ENCODE data around the gene DDA1. TPM values are rescaled to one million over a fixed set of nuclear protein-coding genes. Genes with fewer than 3 reads are reported as not detected.

Gene DDA1
- total and polyA plus RNA-seq, 5 donors, result 29.7 to 92.5 (median 31.2) TPM

DNA sequence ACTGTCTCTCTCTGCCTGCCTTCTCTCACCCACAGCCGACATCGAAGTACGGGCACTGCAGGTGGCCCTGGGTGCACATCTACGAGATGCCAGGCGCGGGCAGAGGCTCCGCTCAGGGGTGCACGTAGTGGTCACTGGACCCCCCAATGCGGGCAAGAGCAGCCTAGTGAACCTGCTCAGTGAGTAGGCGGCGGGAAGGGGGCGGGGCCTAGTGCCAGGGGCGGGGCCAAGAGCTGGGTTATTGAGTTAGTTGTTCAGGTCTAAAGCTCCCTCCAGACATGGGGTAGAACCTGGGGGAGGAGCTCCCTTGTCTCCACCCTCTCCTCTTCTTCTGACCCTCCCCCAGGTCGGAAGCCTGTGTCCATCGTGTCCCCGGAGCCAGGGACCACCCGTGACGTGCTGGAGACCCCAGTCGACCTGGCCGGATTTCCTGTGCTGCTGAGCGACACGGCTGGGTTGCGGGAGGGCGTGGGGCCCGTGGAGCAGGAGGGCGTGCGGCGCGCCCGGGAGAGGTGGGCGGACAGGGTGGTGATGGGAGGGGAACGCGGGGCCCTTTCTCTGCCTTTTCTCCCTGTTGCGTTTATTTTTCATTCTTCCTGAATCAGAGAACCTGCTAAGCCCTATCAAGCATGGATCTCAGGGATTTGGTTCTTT, 29.9 kb downstream of the DDA1 start:
- Histone ChIP-seq H3K27ac (ENCODE audit: low read length) (no peak overlapping the region), H3K27me3 (ENCODE audit: control insufficient read depth, insufficient read depth) (no peaks in the 10 kb centered on the region), H3K9me3 (ENCODE audit: control insufficient read depth, low read length) (no peaks in the 10 kb centered on the region), H3K4me3 (ENCODE audit: low read length) (no peak overlapping the region), H3K4me1 (ENCODE audit: control insufficient read depth, insufficient read depth, low read length) (no peaks in the 10 kb centered on the region)
- whole genome bisulfite sequencing, result 91% methylated on average over 34 of the region's 34 CpGs
- ATAC-seq, result no peak
- DNase-seq, result peak; percentile 31 to 67 (median 65)
- intact Hi-C loops (cut with DNase I), result no loop called here

DNA sequence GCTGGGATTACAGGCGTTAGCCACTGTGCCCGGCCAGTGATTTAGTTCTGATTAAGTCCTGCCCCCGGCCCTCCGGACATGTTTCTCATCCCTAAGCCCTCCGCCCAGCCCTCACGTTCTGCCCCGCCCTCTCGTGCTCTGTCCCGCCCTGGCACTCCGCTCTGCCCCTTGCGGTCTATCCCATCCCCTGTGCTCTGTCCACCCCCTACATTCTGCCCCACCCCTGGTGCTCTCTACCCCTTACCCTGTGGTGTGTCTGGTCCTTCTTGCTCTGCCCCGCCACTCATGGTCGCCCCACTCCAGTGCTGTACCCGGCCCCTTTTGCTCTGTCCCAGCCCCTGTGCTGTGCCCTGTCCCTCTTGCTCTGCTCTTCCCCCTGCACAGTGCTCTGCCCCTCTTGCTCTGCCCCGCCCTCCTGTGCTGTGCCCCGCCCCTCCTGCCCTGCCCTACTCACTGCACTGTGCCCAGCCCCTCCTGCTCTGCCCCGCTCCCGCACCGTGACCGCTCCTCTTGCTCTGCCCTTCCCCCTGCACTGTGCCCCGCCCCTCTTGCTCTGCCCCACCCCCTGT, 31.0 kb downstream of the DDA1 start:
- ATAC-seq, result peak in 1 of 2 donors; percentile 10
- no peak overlapping the region for H3K27ac ChIP-seq (ENCODE audit: low read length)
- no peaks in the 10 kb centered on the region for H3K4me1 ChIP-seq (ENCODE audit: control insufficient read depth, insufficient read depth, low read length)
- H3K27me3 ChIP-seq (ENCODE audit: control insufficient read depth, insufficient read depth), result no peaks in the 10 kb centered on the region
- WGBS, result 70% methylated on average over 21 of the region's 21 CpGs
- DNase-seq, result peak in 2 of 3 donors; percentile 42 to 70
- no peak overlapping the region for H3K4me3 ChIP-seq (ENCODE audit: low read length)
- intact Hi-C loops (cut with DNase I), result no loop called here
- no peaks in the 10 kb centered on the region for H3K9me3 ChIP-seq (ENCODE audit: control insufficient read depth, low read length)

- Histone ChIP-seq H3K4me3 (ENCODE audit: low read length) (no peak overlapping the region), H3K27ac (ENCODE audit: low read length) (no peak overlapping the region), H3K4me1 (ENCODE audit: control insufficient read depth, insufficient read depth, low read length) (no peaks in the 10 kb centered on the region), H3K27me3 (ENCODE audit: control insufficient read depth, insufficient read depth) (no peaks in the 10 kb centered on the region), H3K9me3 (ENCODE audit: control insufficient read depth, low read length) (no peaks in the 10 kb centered on the region)
- 72% methylated on average over 17 of the region's 17 CpGs for WGBS
- ATAC-seq, result no peak
- intact Hi-C loops (cut with DNase I), result no loop called here
- DNase-seq, result no peak
Measured at GRCh38 chr19:17340871-17341357, 31.6 kb downstream of the DDA1 start.

GRCh38 chr19:17341386-17341785, 32.0 kb downstream of the DDA1 start:
- H3K9me3 ChIP-seq (ENCODE audit: control insufficient read depth, low read length), result no peaks in the 10 kb centered on the region
- WGBS, result 92% methylated on average over 15 of the region's 15 CpGs
- DNase-seq (no peak), ATAC-seq (no peak)
- H3K27me3 ChIP-seq (ENCODE audit: control insufficient read depth, insufficient read depth), result no peaks in the 10 kb centered on the region
- no peak overlapping the region for H3K4me3 ChIP-seq (ENCODE audit: low read length)
- no peaks in the 10 kb centered on the region for H3K4me1 ChIP-seq (ENCODE audit: control insufficient read depth, insufficient read depth, low read length)
- intact Hi-C loops (cut with DNase I), result no loop called here
- no peak overlapping the region for H3K27ac ChIP-seq (ENCODE audit: low read length)

- Histone ChIP-seq H3K27ac (ENCODE audit: low read length) (no peak overlapping the region), H3K4me3 (ENCODE audit: low read length) (no peak overlapping the region), H3K9me3 (ENCODE audit: control insufficient read depth, low read length) (no peaks in the 10 kb centered on the region), H3K4me1 (ENCODE audit: control insufficient read depth, insufficient read depth, low read length) (no peaks in the 10 kb centered on the region), H3K27me3 (ENCODE audit: control insufficient read depth, insufficient read depth) (no peaks in the 10 kb centered on the region)
- intact Hi-C loops (cut with DNase I), result no loop called here
- DNase-seq (no peak), ATAC-seq (no peak)
- 82% methylated on average over 7 of the region's 7 CpGs for WGBS
Measured at GRCh38 chr19:17341845-17342244, 32.5 kb downstream of the DDA1 start.

GRCh38 chr19:17346109-17346671, 36.8 kb downstream of the DDA1 start:
- peak; percentile 73 to 75 for ATAC-seq
- WGBS, result 14% methylated on average over 24 of the region's 24 CpGs
- peak; percentile 78 to 92 (median 92) for DNase-seq
- H3K27me3 ChIP-seq (ENCODE audit: control insufficient read depth, insufficient read depth), result no peaks in the 10 kb centered on the region
- no peaks in the 10 kb centered on the region for H3K9me3 ChIP-seq (ENCODE audit: control insufficient read depth, low read length)
- intact Hi-C loops (cut with DNase I), result loop anchor here (2.0 to 5.0 kb wide), 4 partner anchors 41 to 511 kb away; partner anchors contain the start of gene RPL18A (in 1 of the 4)
- H3K4me1 ChIP-seq (ENCODE audit: control insufficient read depth, insufficient read depth, low read length), result no peaks in the 10 kb centered on the region
- no peak overlapping the region for H3K27ac ChIP-seq (ENCODE audit: low read length)
- H3K4me3 ChIP-seq (ENCODE audit: low read length), result no peak overlapping the region

DNA sequence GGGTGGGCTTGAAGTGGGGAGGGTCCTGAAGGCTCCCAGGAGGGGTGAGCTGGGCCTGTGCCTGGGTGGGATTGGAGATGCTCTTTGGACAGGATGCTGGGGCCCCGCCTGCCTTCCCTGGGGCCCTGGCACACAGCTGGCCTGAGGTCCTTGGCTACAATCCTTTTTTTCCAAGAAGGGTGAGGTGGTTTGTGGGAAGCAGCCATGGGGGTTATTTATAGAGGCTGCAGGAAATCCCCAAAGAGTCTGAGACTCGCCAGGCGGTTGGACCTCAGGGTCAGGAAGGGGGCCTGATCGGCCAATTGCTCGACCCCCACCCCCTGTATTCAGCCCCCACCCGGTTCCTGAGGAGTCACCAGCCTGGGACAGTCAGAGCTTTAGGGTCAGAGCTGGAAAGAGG, 38.0 kb downstream of the DDA1 start:
- peak; percentile 50 to 80 (median 71) for DNase-seq
- Histone ChIP-seq H3K4me1 (ENCODE audit: control insufficient read depth, insufficient read depth, low read length) (no peaks in the 10 kb centered on the region), H3K4me3 (ENCODE audit: low read length) (no peak overlapping the region), H3K9me3 (ENCODE audit: control insufficient read depth, low read length) (no peaks in the 10 kb centered on the region), H3K27me3 (ENCODE audit: control insufficient read depth, insufficient read depth) (no peaks in the 10 kb centered on the region), H3K27ac (ENCODE audit: low read length) (peak overlapping the region; percentile 25)
- 18% methylated on average over 6 of the region's 6 CpGs for WGBS
- intact Hi-C loops (cut with DNase I), result loop anchor here (2.0 to 5.0 kb wide), 4 partner anchors 39 to 510 kb away; partner anchors contain the start of gene RPL18A (in 1 of the 4)
- ATAC-seq, result peak; percentile 43 to 74

GRCh38 chr19:17347877-17348276, 38.5 kb downstream of the DDA1 start:
- Histone ChIP-seq H3K27ac (ENCODE audit: low read length) (peak overlapping the region; percentile 49), H3K4me1 (ENCODE audit: control insufficient read depth, insufficient read depth, low read length) (no peaks in the 10 kb centered on the region), H3K9me3 (ENCODE audit: control insufficient read depth, low read length) (no peaks in the 10 kb centered on the region), H3K27me3 (ENCODE audit: control insufficient read depth, insufficient read depth) (no peaks in the 10 kb centered on the region), H3K4me3 (ENCODE audit: low read length) (no peak overlapping the region)
- WGBS, result 62% methylated on average over 2 of the region's 2 CpGs
- ATAC-seq (no peak), DNase-seq (no peak)
- intact Hi-C loops (cut with DNase I), result loop anchor here (2.0 to 5.0 kb wide), 4 partner anchors 39 to 509 kb away; partner anchors contain the start of gene RPL18A (in 1 of the 4)

DNA sequence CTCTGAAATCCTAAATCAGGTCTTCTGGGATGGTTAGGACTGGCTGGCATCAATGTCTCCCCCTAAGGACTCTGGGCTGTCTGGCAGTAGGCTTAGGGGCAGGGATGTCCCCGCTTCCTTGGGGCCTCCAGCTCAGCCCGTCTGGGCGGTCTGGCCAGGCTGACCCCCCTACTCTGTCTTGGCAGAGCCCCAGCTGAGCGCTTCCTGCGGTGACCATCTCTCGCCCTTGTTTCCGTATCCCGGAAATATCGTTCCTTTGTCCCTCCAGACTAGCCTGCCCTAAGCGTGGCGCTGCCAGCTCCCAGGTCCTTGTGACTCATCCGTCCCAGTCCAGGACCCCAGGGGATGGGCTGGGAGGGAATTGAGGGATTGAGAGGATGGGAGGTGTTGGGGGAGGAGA, 39.3 kb downstream of the DDA1 start:
- WGBS, result 6% methylated on average over 12 of the region's 12 CpGs
- no peaks in the 10 kb centered on the region for H3K9me3 ChIP-seq (ENCODE audit: control insufficient read depth, low read length)
- no peak overlapping the region for H3K27ac ChIP-seq (ENCODE audit: low read length)
- no peaks in the 10 kb centered on the region for H3K4me1 ChIP-seq (ENCODE audit: control insufficient read depth, insufficient read depth, low read length)
- no peaks in the 10 kb centered on the region for H3K27me3 ChIP-seq (ENCODE audit: control insufficient read depth, insufficient read depth)
- ATAC-seq (peak; percentile 76 to 87), DNase-seq (peak; percentile 89 to 90 (median 90))
- intact Hi-C loops (cut with DNase I), result loop anchor here in 3 of 4 donors (5.0 kb wide), 3 partner anchors 39 to 509 kb away; partner anchors contain the start of gene RPL18A (in 1 of the 3)
- no peak overlapping the region for H3K4me3 ChIP-seq (ENCODE audit: low read length)

DNA sequence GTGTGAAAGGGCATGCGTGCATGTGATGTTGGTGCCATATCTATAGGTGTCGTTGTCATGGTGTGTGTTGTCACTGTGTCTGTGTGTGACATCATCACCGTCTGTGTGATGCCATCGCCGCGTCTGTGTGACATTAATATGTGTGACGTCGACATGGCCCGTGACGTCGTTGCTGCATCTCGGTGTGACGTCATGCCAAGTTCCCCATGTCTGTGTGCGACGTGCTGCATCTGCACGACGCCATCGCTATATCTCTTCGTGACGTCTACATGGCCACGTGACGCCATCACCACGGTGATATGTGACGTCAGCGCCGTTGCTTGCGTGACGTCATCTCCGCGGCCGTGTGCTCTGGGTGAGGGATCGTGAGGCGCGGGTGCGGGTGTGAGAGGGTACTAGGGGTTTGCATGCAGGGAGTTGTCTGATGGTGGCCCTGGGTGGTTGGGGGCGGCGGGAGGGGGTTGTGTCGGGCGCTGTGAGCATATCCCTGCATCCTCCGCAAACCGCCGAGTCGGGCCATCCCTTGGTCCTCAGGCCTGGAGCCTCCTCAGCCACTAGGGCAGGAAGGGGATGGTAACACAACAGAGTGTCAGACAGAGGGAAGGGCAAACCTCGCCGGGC, 42.6 kb downstream of the DDA1 start:
- peak in 1 of 3 donors; percentile 49 for DNase-seq
- no peak for ATAC-seq
- intact Hi-C loops (cut with DNase I), result no loop called here
- Histone ChIP-seq H3K9me3 (ENCODE audit: control insufficient read depth, low read length) (no peaks in the 10 kb centered on the region), H3K4me1 (ENCODE audit: control insufficient read depth, insufficient read depth, low read length) (no peaks in the 10 kb centered on the region), H3K27ac (ENCODE audit: low read length) (no peak overlapping the region), H3K4me3 (ENCODE audit: low read length) (no peak overlapping the region), H3K27me3 (ENCODE audit: control insufficient read depth, insufficient read depth) (no peaks in the 10 kb centered on the region)
- 88% methylated on average over 45 of the region's 45 CpGs for WGBS

Data from right cardiac atrium (tissue), 5 donors.